Mucosa of gallbladder (tissue), 1 donor: ENCODE results near the gene FECH. TPM values are rescaled to one million over a fixed set of nuclear protein-coding genes. Genes with fewer than 3 reads are reported as not detected.

Source experiments
- DNase-seq: peaks from one replicate; pipeline ENCODE4 v3.0.0-alpha.2; 2020; ENCODE audit warnings: low spot score
- total RNA-seq: library from RNA; stranded (reverse); gene quantifications from one replicate; pipeline ENCODE4 v1.2.1, GENCODE V29; 2021
- donor health status: DM: no; HTN: no; CAD: no.

FECH gene
- total RNA-seq, 1 donor from 2014 or later = 20.0 TPM

- no peak for DNase-seq
Observed at GRCh38 chr18:57581301-57581934, 5.1 kb downstream of the FECH start.

DNA sequence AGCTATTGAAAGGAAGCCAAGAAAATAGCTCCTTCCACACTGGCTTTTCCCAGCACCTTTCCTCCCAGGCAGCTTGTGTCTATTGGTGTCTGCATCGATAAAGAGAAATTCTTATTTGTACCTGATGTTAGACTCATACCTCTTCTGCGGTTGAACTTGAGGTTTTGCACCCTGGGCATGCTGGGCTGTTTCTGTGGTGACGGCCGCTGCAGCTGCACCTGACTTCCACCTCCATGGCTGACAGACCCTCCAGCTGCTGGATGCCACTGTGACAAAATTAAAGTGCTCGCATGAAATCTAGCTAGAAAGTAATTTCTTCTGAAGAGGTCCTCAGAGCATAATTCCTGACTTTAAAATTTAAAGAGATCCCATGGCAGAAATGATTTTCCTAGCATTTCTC lies 6.6 kb downstream of the FECH start:
- DNase-seq = no peak

GRCh38 chr18:57576316-57576715 lies 10.2 kb downstream of the FECH start:
- DNase-seq = no peak

GRCh38 chr18:57575542-57575941 lies 11.0 kb downstream of the FECH start:
- DNase-seq = no peak

GRCh38 chr18:57574866-57575265 lies 11.6 kb downstream of the FECH start:
- no peak for DNase-seq

DNA sequence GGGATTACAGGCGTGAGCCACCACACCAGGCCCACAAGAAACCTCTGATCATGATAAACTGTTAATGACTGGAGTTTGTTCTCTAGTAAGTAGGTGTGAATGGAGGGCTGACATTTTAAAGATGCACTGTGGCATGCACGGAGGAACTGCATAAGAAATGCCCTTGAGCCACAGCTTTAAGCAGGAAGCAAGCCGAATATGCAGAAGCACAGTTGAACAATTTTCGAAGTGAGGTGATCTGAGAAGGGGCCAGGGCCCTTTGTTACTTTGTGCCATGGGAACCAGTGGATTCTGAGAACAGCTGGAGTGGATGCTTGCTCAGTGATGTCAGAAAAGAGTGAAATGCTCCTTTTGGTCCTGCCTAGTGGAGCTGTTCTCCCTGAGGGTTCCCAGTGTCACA lies 16.3 kb downstream of the FECH start:
- no peak for DNase-seq

GRCh38 chr18:57569133-57569532 lies 17.4 kb downstream of the FECH start:
- DNase-seq = no peak

DNA sequence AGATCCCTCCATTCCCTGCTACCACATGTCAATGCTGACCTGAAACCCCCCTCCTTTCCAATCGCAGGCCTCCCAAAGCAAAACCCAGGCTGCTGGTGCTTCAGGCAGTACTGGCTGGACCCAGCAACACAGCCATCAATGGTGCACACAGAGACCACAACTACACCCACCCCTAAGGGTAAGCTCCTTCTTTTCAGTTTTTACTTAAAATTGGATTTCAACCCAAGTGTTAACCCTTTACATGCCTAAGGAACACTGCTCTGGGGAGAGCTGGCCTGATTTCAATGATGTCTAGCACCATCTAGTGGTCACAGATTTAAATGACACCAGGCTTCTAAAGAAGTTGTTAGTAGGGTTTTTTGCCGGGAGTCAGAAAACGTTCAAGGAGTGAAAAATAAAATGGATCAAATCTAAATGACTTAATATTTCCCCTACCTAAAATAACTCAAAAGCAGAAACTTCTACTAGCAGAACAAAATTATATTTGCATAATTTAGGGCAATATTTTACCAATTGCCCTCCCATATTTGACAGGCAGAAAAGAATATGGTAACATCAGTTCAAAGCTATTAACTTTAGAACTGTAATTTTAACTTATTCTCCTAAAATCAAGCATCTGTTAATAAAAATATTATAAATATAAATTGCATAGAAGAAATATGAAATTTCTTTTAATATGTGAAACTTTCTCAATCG lies 24.6 kb downstream of the FECH start:
- no peak for DNase-seq

- DNase-seq = no peak
Observed at GRCh38 chr18:57561261-57561660, 25.2 kb downstream of the FECH start.

DNA sequence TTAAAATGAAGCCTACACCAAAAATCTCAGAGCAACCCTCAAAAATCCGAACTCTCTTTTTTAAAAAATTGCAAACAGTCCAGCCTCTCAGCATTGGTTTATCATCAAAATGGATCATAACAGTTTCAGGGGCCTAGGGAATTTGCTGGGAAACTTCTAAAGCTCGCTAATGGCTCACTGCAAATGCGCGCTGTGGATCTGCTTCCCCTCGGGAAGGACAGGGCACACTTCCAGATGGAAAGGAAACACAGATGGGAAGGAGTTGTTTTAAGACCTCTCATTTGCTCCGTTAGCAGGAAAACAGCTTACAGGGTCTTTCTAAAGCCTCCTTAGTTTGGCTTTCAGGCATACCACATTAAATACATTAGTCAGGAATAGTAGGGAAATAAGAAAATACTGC lies 27.2 kb downstream of the FECH start:
- no peak for DNase-seq

DNA sequence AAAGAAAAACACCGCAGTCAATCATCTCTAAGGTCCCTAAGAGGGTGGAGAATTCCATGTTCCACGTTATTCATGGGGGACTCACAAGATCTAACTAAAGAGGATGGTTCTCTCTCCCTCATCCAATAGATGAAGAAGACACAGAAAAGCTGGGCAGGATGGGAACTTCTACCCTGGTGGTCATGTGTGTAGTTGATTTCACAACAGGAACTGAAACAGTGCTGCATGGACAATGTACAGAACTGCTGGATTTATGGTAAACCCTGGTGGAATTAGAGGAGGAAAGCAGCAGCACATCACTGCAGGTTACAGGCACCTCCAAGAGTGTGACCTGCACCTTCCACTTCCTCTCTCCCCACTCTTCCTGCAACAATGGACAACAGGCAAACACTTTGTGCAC lies 31.4 kb downstream of the FECH start:
- DNase-seq = no peak

DNA sequence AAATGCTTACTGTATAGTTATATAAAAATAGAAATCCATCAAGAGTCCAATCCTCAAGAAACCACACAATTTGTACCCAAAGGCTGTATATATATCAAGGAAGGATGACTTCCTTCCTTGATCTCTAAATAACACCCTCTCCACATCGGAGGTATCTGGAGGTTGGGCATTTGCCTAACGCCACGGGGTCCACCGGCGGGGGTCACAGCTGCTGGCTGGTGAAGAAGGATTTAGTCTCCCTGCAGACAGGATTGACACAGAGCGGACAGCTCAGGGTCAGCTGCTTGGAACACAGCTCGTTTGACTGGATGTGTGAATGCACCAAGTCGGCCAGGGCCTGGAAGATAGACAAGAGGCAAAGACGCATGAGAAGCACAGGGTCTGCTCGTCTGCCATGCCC lies 36.0 kb downstream of the FECH start:
- DNase-seq = no peak

- no peak for DNase-seq
Observed at GRCh38 chr18:57547260-57547659, 39.2 kb downstream of the FECH start.

- no peak for DNase-seq
Observed at GRCh38 chr18:57544936-57545660, 41.4 kb downstream of the FECH start.

GRCh38 chr18:57543560-57543959 lies 42.9 kb downstream of the FECH start:
- DNase-seq = no peak

- DNase-seq = no peak
Observed at GRCh38 chr18:57542812-57543427, 43.6 kb downstream of the FECH start.

DNA sequence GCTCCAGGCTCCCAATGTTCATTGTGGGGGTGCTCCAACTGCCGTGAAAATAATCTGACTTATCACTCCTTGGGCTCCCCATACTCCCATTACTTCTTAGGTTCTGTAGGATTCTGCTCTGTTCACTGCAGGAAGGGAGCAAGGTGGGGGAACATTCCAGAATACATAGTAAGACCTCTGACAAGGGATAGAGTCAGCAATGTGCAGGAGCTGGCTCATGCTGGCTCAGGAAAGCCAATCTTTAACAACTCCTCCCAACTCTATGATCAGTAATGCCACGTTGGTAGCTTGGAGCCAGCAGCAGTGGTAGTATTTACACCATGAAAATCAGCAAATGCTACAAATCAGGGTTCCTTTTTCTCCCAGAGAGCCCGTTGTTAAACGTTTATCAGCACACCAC lies 44.4 kb downstream of the FECH start:
- no peak for DNase-seq

DNA sequence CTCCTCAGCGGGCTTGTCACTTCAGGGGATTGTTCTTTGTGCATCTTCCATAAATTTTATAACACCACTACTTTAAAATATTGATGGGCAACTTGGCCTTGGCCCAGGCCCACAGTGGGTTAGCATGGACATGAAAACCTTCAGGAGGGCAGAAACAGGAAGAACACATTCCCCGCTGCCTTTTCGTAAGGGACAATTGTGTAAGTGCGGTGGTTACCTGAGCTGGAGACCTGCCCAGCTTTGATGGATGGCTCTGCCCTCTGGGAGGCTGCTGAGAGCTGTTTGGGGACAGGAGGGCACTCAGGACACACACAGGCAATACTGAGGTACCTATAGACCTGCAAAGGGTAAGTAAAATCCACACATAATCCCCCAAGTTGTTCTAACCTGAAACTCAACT lies 46.8 kb downstream of the FECH start:
- peak; percentile 27 for DNase-seq

DNA sequence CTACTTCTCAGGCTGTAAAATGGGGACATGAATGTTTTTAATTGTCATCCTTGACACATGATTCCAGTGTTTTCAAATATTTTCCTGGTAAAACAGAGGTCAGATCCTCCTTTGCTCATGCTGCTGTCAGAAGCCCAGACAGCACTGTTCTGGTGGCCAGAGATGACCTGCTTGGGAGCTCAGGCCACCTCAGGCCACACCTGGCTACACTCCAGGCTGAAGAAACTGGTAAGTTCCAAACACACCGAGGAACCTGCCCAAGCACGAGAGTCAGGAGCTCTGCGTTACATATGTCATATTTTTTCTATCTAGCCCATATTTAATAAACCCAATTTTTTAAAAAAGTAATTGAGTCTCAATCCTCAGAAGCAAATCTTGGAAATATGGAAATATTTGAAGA lies 47.9 kb downstream of the FECH start:
- DNase-seq = no peak

- no peak for DNase-seq
Observed at GRCh38 chr18:57534511-57534909, 52.0 kb downstream of the FECH start.

DNA sequence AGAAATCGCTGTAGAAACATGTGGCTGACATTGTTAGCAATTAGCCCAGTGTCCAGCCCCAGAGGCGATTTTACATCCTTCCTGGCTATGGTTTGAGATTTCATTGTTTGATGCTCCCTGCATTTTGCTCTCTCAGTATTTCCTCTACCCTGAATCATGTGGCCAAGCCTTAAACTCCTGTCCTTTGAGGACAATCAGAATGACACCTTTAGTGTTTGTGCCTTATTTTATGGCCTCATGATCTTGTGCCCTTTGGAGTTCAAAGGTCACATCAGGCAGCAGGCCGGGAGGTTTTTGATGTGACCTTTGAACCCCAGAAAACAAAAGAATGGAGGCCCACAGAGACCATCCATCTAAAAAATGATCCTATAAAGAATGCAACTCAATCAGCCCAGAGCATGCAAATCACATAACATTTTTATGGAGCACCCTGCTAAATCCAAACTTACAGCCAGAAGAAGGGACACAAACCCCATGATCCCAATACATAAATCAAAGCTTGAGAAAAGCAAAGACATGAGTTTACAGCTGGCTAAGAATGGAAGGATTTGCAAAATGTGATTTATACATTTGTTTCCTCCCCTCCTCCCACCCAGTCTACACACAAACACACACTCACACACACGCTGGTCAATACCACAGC lies 52.5 kb downstream of the FECH start:
- DNase-seq = no peak
